Measurements from ENCODE around the gene MYOM1. TPM values are rescaled to one million over a fixed set of nuclear protein-coding genes. Genes with fewer than 3 reads are reported as not detected.

MYOM1 gene
- total RNA-seq, 1 experiment from 2014 or later = 0.37 TPM

GRCh38 chr18:3186678-3187658 lies 32.8 kb downstream of the MYOM1 start:
- ChIA-PET POLR2A (ENCODE audit: low non-redundant PET) (no interaction called here), CTCF (no interaction called here)
- BruUV-seq (replicated peaks) = no TSS peak
- TF ChIP-seq CTCF (conservative IDR thresholded peaks at IDR 0.05; ENCODE audit: low read depth, low read length) = peak; percentile 27; the same call in 1 of the 2 replicates
- no peak for TF ChIP-seq EZH2 (IDR thresholded peaks at IDR 0.05; ENCODE audit: borderline replicate concordance, low read depth, low read length, poor library complexity, severe bottlenecking)
- Histone ChIP-seq H3K4me3 (ENCODE audit: low read depth, low read length, poor library complexity, severe bottlenecking) (no peak overlapping the region), H3K36me3 (ENCODE audit: insufficient read depth, low read length, poor library complexity, severe bottlenecking) (no peaks in the 10 kb centered on the region), H3K4me1 (ENCODE audit: insufficient read depth, low read length, poor library complexity, severe bottlenecking) (no peaks in the 10 kb centered on the region), H3K27ac (ENCODE audit: low read depth, low read length, poor library complexity, severe bottlenecking) (no peak overlapping the region), H3K27me3 (replicated peaks; ENCODE audit: insufficient read depth, low read depth, low read length, poor library complexity) (no peaks in the 10 kb centered on the region), H3K9me3 (ENCODE audit: low read depth, low read length, poor library complexity, severe bottlenecking) (no peaks in the 10 kb centered on the region)
- intact Hi-C loops (cut with micrococcal nuclease; ENCODE audit: unreplicated experiment) = no loop called here
- peak; percentile 35 for DNase-seq (ENCODE audit: low spot score)

- H3K4me1 ChIP-seq (ENCODE audit: insufficient read depth, low read length, poor library complexity, severe bottlenecking) = no peaks in the 10 kb centered on the region
- H3K4me3 ChIP-seq (ENCODE audit: low read depth, low read length, poor library complexity, severe bottlenecking) = no peak overlapping the region
- no peak for DNase-seq (ENCODE audit: low spot score)
- H3K9me3 ChIP-seq (ENCODE audit: low read depth, low read length, poor library complexity, severe bottlenecking) = no peaks in the 10 kb centered on the region
- ChIA-PET POLR2A (ENCODE audit: low non-redundant PET) (no interaction called here), CTCF (interaction anchor here (0.7 kb wide), 1 partner anchor 241 kb away, joined by 3 read pairs; no protein-coding TSS in a partner anchor)
- no peaks in the 10 kb centered on the region for H3K36me3 ChIP-seq (ENCODE audit: insufficient read depth, low read length, poor library complexity, severe bottlenecking)
- TF ChIP-seq EZH2 (IDR thresholded peaks at IDR 0.05; ENCODE audit: borderline replicate concordance, low read depth, low read length, poor library complexity, severe bottlenecking) = no peak
- no peak for TF ChIP-seq CTCF (conservative IDR thresholded peaks at IDR 0.05; ENCODE audit: low read depth, low read length)
- BruUV-seq (replicated peaks) = no TSS peak
- H3K27me3 ChIP-seq (replicated peaks; ENCODE audit: insufficient read depth, low read depth, low read length, poor library complexity) = no peaks in the 10 kb centered on the region
- intact Hi-C loops (cut with micrococcal nuclease; ENCODE audit: unreplicated experiment) = no loop called here
- no peak overlapping the region for H3K27ac ChIP-seq (ENCODE audit: low read depth, low read length, poor library complexity, severe bottlenecking)
Observed at GRCh38 chr18:3184275-3184963, 35.3 kb downstream of the MYOM1 start.

GRCh38 chr18:3183103-3183717 lies 36.6 kb downstream of the MYOM1 start:
- intact Hi-C loops (cut with micrococcal nuclease; ENCODE audit: unreplicated experiment) = no loop called here
- CTCF ChIA-PET = no interaction called here
- no peaks in the 10 kb centered on the region for H3K27me3 ChIP-seq (replicated peaks; ENCODE audit: insufficient read depth, low read depth, low read length, poor library complexity)

More at GRCh38 chr18:3183103-3183717, 36.6 kb downstream of the MYOM1 start:
- Histone ChIP-seq H3K4me1 (ENCODE audit: insufficient read depth, low read length, poor library complexity, severe bottlenecking) (no peaks in the 10 kb centered on the region), H3K36me3 (ENCODE audit: insufficient read depth, low read length, poor library complexity, severe bottlenecking) (no peaks in the 10 kb centered on the region), H3K4me3 (ENCODE audit: low read depth, low read length, poor library complexity, severe bottlenecking) (no peak overlapping the region), H3K9me3 (ENCODE audit: low read depth, low read length, poor library complexity, severe bottlenecking) (no peaks in the 10 kb centered on the region), H3K27ac (ENCODE audit: low read depth, low read length, poor library complexity, severe bottlenecking) (no peak overlapping the region)
- TF ChIP-seq EZH2 (IDR thresholded peaks at IDR 0.05; ENCODE audit: borderline replicate concordance, low read depth, low read length, poor library complexity, severe bottlenecking) = no peak
- no peak for TF ChIP-seq CTCF (conservative IDR thresholded peaks at IDR 0.05; ENCODE audit: low read depth, low read length)
- no TSS peak for BruUV-seq (replicated peaks)
- POLR2A ChIA-PET (ENCODE audit: low non-redundant PET) = no interaction called here
- no peak for DNase-seq (ENCODE audit: low spot score)
